Loucy (cell line): ENCODE results near the gene ZNF276.

ENCODE experiments used
- H2AFZ ChIP-seq: fragments of 200-600 bp; sonication (generic); 2 replicates; pipeline ENCODE4 v1.6.0; 2016; ENCODE audit warnings: antibody characterized with exemption, mild to moderate bottlenecking, low read length, moderate library complexity
- H3F3A ChIP-seq: fragments of 200-600 bp; 2 replicates; pipeline ENCODE4 v1.6.0; 2016; ENCODE audit warnings: antibody characterized with exemption, low read depth, mild to moderate bottlenecking
- H3K27me3 ChIP-seq: fragments of 200-600 bp; sonication (generic); 2 replicates; pipeline ENCODE4 v1.6.1; 2014; ENCODE audit warnings: low read length, mild to moderate bottlenecking; ENCODE audit not compliant: insufficient read depth, poor library complexity, severe bottlenecking
- H3K36me3 ChIP-seq: fragments of 200-600 bp; sonication (generic); 2 replicates; pipeline ENCODE4 v1.6.1; 2016; ENCODE audit warnings: low read length; ENCODE audit not compliant: insufficient read depth
- H3K4me1 ChIP-seq: fragments of 200-600 bp; sonication (generic); 2 replicates; pipeline ENCODE4 v1.5.1; 2014; ENCODE audit warnings: low read length, mild to moderate bottlenecking; ENCODE audit not compliant: insufficient read depth, poor library complexity, severe bottlenecking
- H3K4me2 ChIP-seq: fragments of 200-600 bp; sonication (generic); 2 replicates; pipeline ENCODE4 v1.6.0; 2014; ENCODE audit warnings: antibody characterized with exemption, low read length, low read depth, mild to moderate bottlenecking; ENCODE audit not compliant: poor library complexity, severe bottlenecking
- H3K4me3 ChIP-seq: fragments of 200-600 bp; sonication (generic); 2 replicates; pipeline ENCODE4 v1.5.1; 2014; ENCODE audit warnings: low read length, mild to moderate bottlenecking, mixed read lengths; ENCODE audit not compliant: poor library complexity, severe bottlenecking
- H3K79me2 ChIP-seq: fragments of 200-600 bp; sonication (generic); 2 replicates; pipeline ENCODE4 v1.6.1; 2014; ENCODE audit warnings: low read length; ENCODE audit not compliant: insufficient read depth
- H3K9ac ChIP-seq: fragments of 200-600 bp; sonication (generic); 2 replicates; pipeline ENCODE4 v1.6.0; 2014; ENCODE audit warnings: mild to moderate bottlenecking, low read depth, low read length, moderate library complexity; ENCODE audit not compliant: poor library complexity, severe bottlenecking
- H3K9me2 ChIP-seq: fragments of 200-600 bp; sonication (generic); replicated peaks from 2 replicates; pipeline ENCODE4 v1.6.1; 2016; ENCODE audit warnings: low read depth, low read length, mixed read lengths
- H3K9me3 ChIP-seq: fragments of 200-600 bp; sonication (generic); 2 replicates; pipeline ENCODE4 v1.6.1; 2014; ENCODE audit warnings: mild to moderate bottlenecking, antibody characterized with exemption, low read length, low read depth; ENCODE audit not compliant: insufficient read depth
- H4K20me1 ChIP-seq: fragments of 200-600 bp; sonication (generic); 2 replicates; pipeline ENCODE4 v1.6.0; 2014; ENCODE audit warnings: antibody characterized with exemption, low read length, mild to moderate bottlenecking; ENCODE audit not compliant: insufficient read depth, poor library complexity, severe bottlenecking
- CTCF ChIP-seq: fragments of 200-600 bp; sonication (generic); conservative IDR thresholded peaks from 2 replicates; pipeline ENCODE4 v1.5.1; 2014; ENCODE audit warnings: mild to moderate bottlenecking, antibody characterized with exemption, low read length
- EZH2phosphoT487 ChIP-seq: fragments of 200-600 bp; IDR thresholded peaks from 2 replicates; pipeline ENCODE4 v1.6.1; 2018; ENCODE audit warnings: antibody characterized with exemption, mild to moderate bottlenecking, moderate library complexity, borderline replicate concordance

The ZNF276 gene

GRCh38 chr16:89738538-89739317 lies 17.4 kb downstream of the ZNF276 start:
- Histone ChIP-seq H3K9ac (no peak overlapping the region), H3K4me3 (no peak overlapping the region), H2AFZ (no peak overlapping the region), H3K79me2 (no peaks in the 10 kb centered on the region), H3K9me3 (no peaks in the 10 kb centered on the region), H3K9me2 (no peaks in the 10 kb centered on the region), H3K27me3 (no peaks in the 10 kb centered on the region), H4K20me1 (peaks cover 4% of the 10 kb centered on the region), H3K4me1 (no peaks in the 10 kb centered on the region), H3K36me3 (peaks cover 31% of the 10 kb centered on the region; the same call in 1 of the 2 replicates), H3F3A (no peaks in the 10 kb centered on the region), H3K4me2 (no peak overlapping the region)
- TF ChIP-seq EZH2phosphoT487: no peak
- no peak for TF ChIP-seq CTCF

- Histone ChIP-seq H3K79me2 (no peaks in the 10 kb centered on the region), H3K9ac (no peak overlapping the region), H3K36me3 (peaks cover 27% of the 10 kb centered on the region; the same call in 1 of the 2 replicates), H3K4me2 (no peak overlapping the region), H3K4me3 (no peak overlapping the region), H3F3A (no peaks in the 10 kb centered on the region), H3K4me1 (no peaks in the 10 kb centered on the region), H4K20me1 (peaks cover 4% of the 10 kb centered on the region), H3K27me3 (no peaks in the 10 kb centered on the region), H2AFZ (no peak overlapping the region), H3K9me2 (no peaks in the 10 kb centered on the region), H3K9me3 (no peaks in the 10 kb centered on the region)
- TF ChIP-seq CTCF (no peak), EZH2phosphoT487 (no peak)
Measured at GRCh38 chr16:89739383-89739782, 18.0 kb downstream of the ZNF276 start.

- Histone ChIP-seq H3K9ac (no peak overlapping the region), H3K4me1 (no peaks in the 10 kb centered on the region), H3K4me3 (no peak overlapping the region), H3F3A (no peaks in the 10 kb centered on the region), H3K36me3 (peaks cover 31% of the 10 kb centered on the region; the same call in 1 of the 2 replicates), H3K79me2 (no peaks in the 10 kb centered on the region), H3K9me2 (no peaks in the 10 kb centered on the region), H3K9me3 (no peaks in the 10 kb centered on the region), H3K27me3 (no peaks in the 10 kb centered on the region), H2AFZ (no peak overlapping the region), H3K4me2 (no peak overlapping the region), H4K20me1 (peaks cover 4% of the 10 kb centered on the region)
- no peak for TF ChIP-seq EZH2phosphoT487
- TF ChIP-seq CTCF: no peak
Measured at GRCh38 chr16:89741342-89742014, 20.1 kb downstream of the ZNF276 start.
